Ishikawa (cell line): Measurements from ENCODE around the gene APOBEC3G.

Experiments used
- CEBPB ChIP-seq: IDR thresholded peaks from 2 replicates; pipeline ENCODE4 v1.6.1; 2012
- CREB1 ChIP-seq: IDR thresholded peaks from 2 replicates; pipeline ENCODE4 v1.6.1; 2012; ENCODE audit warnings: low read depth
- EGR1 ChIP-seq: IDR thresholded peaks from 2 replicates; pipeline ENCODE4 v1.6.1; 2012
- EP300 ChIP-seq: IDR thresholded peaks from 2 replicates; pipeline ENCODE4 v1.6.1; 2012; ENCODE audit warnings: borderline replicate concordance
- FOXM1 ChIP-seq: IDR thresholded peaks from 2 replicates; pipeline ENCODE4 v1.6.1; 2012; ENCODE audit warnings: low read depth, borderline replicate concordance
- MAX ChIP-seq: IDR thresholded peaks from 2 replicates; pipeline ENCODE4 v1.6.1; 2012
- NFIC ChIP-seq: IDR thresholded peaks from 2 replicates; pipeline ENCODE4 v1.6.1; 2012
- RAD21 ChIP-seq: IDR thresholded peaks from 2 replicates; pipeline ENCODE4 v1.6.1; 2012; ENCODE audit warnings: low read depth
- REST ChIP-seq: IDR thresholded peaks from 2 replicates; pipeline ENCODE4 v1.6.1; 2012; ENCODE audit warnings: low read depth, mild to moderate bottlenecking
- TAF1 ChIP-seq: IDR thresholded peaks from 2 replicates; pipeline ENCODE4 v1.6.1; 2012; ENCODE audit warnings: low read depth, mild to moderate bottlenecking
- TCF12 ChIP-seq: IDR thresholded peaks from 2 replicates; pipeline ENCODE4 v1.6.1; 2012; ENCODE audit warnings: low read depth
- TEAD4 ChIP-seq: IDR thresholded peaks from 2 replicates; pipeline ENCODE4 v1.6.1; 2012
- YY1 ChIP-seq: IDR thresholded peaks from 2 replicates; pipeline ENCODE4 v1.6.1; 2012; ENCODE audit warnings: low read depth
- ZBTB7A ChIP-seq: IDR thresholded peaks from 2 replicates; pipeline ENCODE4 v1.6.1; 2012; ENCODE audit warnings: low read depth
- TF ChIP-seq, protein P1 (sequence below): IDR thresholded peaks from 2 replicates; pipeline ENCODE4 v1.6.1; 2012

APOBEC3G gene

DNA sequence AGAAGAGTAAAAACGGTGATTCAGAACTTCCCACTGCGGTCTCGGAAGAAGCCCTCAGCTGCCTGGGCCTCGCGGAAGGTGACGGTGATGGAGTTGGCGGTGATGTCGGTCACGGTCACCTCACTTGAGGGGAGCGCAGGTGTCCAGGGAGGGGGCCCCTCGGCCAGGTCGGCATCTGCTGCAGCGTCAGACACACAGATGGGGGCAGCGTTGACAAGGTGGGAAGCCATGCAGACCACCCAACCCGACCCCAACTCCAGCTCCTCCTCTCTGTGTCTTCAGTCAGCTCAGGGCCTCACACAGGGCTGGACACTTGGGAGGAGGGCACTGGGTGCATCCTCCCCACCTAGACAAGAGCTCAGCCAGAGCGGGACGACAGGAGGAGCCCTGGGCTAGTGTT, 56.8 kb downstream of the APOBEC3G start:
- TF ChIP-seq EGR1, result no peak
- no peak for TF ChIP-seq RAD21
- no peak for TF ChIP-seq MAX
- no peak for TF ChIP-seq YY1
- no peak for TF ChIP-seq CEBPB
- TF ChIP-seq CREB1, result no peak
- TF ChIP-seq, protein P1, sequence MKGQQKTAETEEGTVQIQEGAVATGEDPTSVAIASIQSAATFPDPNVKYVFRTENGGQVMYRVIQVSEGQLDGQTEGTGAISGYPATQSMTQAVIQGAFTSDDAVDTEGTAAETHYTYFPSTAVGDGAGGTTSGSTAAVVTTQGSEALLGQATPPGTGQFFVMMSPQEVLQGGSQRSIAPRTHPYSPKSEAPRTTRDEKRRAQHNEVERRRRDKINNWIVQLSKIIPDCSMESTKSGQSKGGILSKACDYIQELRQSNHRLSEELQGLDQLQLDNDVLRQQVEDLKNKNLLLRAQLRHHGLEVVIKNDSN, result no peak
- no peak for TF ChIP-seq REST
- TF ChIP-seq NFIC, result no peak
- no peak for TF ChIP-seq EP300
- no peak for TF ChIP-seq TAF1
- TF ChIP-seq ZBTB7A, result no peak
- no peak for TF ChIP-seq TEAD4
- TF ChIP-seq FOXM1, result no peak
- TF ChIP-seq TCF12, result no peak

- TF ChIP-seq CREB1 (no peak), ZBTB7A (no peak), TCF12 (no peak), NFIC (no peak), YY1 (no peak)
- TF ChIP-seq, protein P1, result no peak
Observed at GRCh38 chr22:39134366-39135091, 57.5 kb downstream of the APOBEC3G start.

DNA sequence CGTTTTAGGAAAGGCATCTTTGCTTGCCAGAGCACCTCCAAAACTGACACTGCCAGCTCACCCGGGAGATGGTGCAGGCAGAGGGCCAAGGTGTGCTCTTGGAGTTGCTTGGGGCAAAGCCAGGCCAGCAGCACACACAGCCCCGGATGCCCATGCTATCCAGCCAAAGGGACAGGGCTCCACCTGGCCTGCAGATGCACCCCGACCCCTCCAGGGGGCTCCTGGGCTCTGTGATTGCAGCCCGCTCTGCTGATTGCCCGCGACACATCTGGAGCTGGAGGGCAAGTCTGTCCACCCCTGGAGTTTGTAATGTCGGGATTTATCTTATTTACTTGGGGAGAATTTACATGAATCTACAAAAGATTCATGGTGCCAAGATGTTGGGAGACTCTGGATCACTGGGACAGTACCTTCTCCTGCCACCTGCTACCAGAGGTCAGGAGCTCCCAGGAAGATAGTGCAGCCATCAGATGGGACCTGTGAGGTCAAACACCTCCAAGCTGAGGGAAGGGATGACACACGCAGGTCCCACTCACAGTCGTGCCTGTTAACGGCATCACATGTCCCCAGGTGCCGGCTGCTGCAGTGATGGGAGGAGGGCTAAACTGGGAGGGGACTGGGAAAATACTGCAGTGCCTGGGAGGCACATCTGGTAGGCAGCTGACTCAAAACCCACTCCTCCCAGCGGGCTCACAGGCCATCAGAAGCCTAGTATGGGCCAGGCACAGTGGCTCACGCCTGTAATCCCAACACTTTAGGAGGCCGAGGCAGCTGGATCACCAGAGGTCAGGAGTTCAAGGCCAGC, 58.2 kb downstream of the APOBEC3G start:
- no peak for TF ChIP-seq ZBTB7A
- no peak for TF ChIP-seq TCF12
- no peak for TF ChIP-seq CREB1
- peak; percentile 66 for TF ChIP-seq RAD21

GRCh38 chr22:39136317-39136716, 59.2 kb downstream of the APOBEC3G start:
- TF ChIP-seq RAD21, result no peak
- no peak for TF ChIP-seq TAF1
- TF ChIP-seq YY1, result no peak
- TF ChIP-seq TEAD4, result no peak
- no peak for TF ChIP-seq TCF12
- TF ChIP-seq NFIC, result no peak
- TF ChIP-seq ZBTB7A, result no peak
- no peak for TF ChIP-seq FOXM1
- TF ChIP-seq EGR1, result no peak
- TF ChIP-seq CREB1, result no peak
- no peak for TF ChIP-seq REST
- no peak for TF ChIP-seq MAX
- TF ChIP-seq, protein P1, result no peak
- TF ChIP-seq EP300, result no peak
- TF ChIP-seq CEBPB, result no peak
